Measurements from ENCODE around the gene ZBED4.

GRCh38 chr22:49866646-49867045 is 13.0 kb downstream of the ZBED4 start:
- no peak for TF ChIP-seq POLR2A (IDR thresholded peaks at IDR 0.05)
- no peak for TF ChIP-seq CTCF (IDR thresholded peaks at IDR 0.05)

Measured in Peyer's patch (tissue), 4 donors.